Vagina (tissue), 2 donors: ENCODE measurements around the gene MYO7B. TPM values are rescaled to one million over a fixed set of nuclear protein-coding genes. Genes with fewer than 3 reads are reported as not detected.

ENCODE experiments used
- DNase-seq, 2 donors: peaks; one replicate each; pipeline ENCODE4 v3.0.0-alpha.2; 2017; ENCODE audit errors: extremely low spot score in 2 of 2
- H3K27ac ChIP-seq: fragments of 200-600 bp; sonication (generic); one replicate; pipeline ENCODE4 v1.5.1; 2019
- H3K27me3 ChIP-seq: fragments of 200-600 bp; sonication (generic); one replicate; pipeline ENCODE4 v1.5.1; 2019
- H3K36me3 ChIP-seq, 2 donors: fragments of 200-600 bp; sonication (generic); one replicate each; pipeline ENCODE4 v1.5.1; 2017 to 2019
- H3K4me1 ChIP-seq: fragments of 200-600 bp; sonication (generic); one replicate; pipeline ENCODE4 v1.5.1; 2019
- H3K4me3 ChIP-seq, 2 donors: fragments of 200-600 bp; sonication (generic); 1 replicate in 1 of 2; 2 replicates in 1 of 2; pipeline ENCODE4 v1.5.1; 2016 to 2019
- H3K9me3 ChIP-seq: fragments of 200-600 bp; sonication (generic); one replicate; pipeline ENCODE4 v1.5.1; 2019
- POLR2A ChIP-seq, 2 donors: fragments of 450-650 bp; IDR thresholded peaks; one replicate each; pipeline ENCODE4 v1.6.1; 2017; ENCODE audit warnings: antibody characterized with exemption in 2 of 2, mild to moderate bottlenecking in 2 of 2, moderate library complexity in 2 of 2
- POLR2AphosphoS5 ChIP-seq, 2 donors: sonication (generic); formaldehyde crosslinking; IDR thresholded peaks; one replicate each; pipeline ENCODE4 v1.9.0; 2017; ENCODE audit warnings: antibody characterized with exemption in 2 of 2, mild to moderate bottlenecking in 2 of 2, low read depth in 1 of 2; ENCODE audit not compliant: insufficient read depth in 1 of 2
- intact Hi-C: fragments of 100-400 bp; cut with DNase I; formaldehyde crosslinking; loops from one replicate; pipeline ENCODE4 v1.15.1; 2023
- total RNA-seq: library from RNA; depleted of rRNA; stranded (reverse); fragments of >200 nt; gene quantifications from one replicate; pipeline ENCODE4 v1.2.3, GENCODE V29; 2016
- TF ChIP-seq, protein P1 (sequence below), 3 experiments: fragments of 450-650 bp in 2 of 3; fragments of 200-600 bp in 1 of 3; sonication (generic) in 1 of 3; IDR thresholded peaks; one replicate each; pipeline ENCODE4 v1.5.1; 2017 to 2019; ENCODE audit warnings: antibody characterized with exemption in 3 of 3, mild to moderate bottlenecking in 2 of 3, moderate library complexity in 2 of 3

The MYO7B gene
- total RNA-seq, 1 donor from 2014 or later: not detected

DNA sequence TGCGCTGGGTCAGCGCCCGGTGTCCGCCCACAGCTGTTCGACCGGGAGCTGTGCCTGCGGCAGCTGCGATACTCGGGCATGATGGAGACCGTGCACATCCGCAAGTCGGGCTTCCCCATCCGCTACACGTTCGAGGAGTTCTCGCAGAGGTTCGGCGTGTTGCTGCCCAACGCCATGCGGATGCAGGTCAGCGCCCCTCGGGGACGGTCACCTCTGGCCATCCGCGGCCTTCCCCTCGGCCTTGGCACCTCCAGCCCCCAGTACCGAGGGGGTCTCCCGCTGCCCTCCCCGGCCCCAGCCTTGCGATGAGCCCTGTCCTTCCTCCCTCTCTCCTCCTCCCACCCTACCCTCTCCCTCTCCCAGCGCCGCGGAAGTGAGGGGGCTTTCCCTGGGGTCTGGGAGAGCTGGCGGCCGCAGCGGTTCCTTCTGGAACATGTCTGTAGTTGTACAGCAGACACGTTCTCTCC is 57.3 kb downstream of the MYO7B start:
- peak; percentile 69 to 95 for DNase-seq
- no peaks in the 10 kb centered on the region for H3K4me1 ChIP-seq
- H3K27ac ChIP-seq: no peak overlapping the region
- TF ChIP-seq POLR2AphosphoS5 (IDR thresholded peaks at IDR 0.05; ENCODE audit: insufficient read depth in 1 of 2, low read depth in 1 of 2) (no peak), POLR2A (IDR thresholded peaks at IDR 0.05) (no peak)
- TF ChIP-seq, protein P1, sequence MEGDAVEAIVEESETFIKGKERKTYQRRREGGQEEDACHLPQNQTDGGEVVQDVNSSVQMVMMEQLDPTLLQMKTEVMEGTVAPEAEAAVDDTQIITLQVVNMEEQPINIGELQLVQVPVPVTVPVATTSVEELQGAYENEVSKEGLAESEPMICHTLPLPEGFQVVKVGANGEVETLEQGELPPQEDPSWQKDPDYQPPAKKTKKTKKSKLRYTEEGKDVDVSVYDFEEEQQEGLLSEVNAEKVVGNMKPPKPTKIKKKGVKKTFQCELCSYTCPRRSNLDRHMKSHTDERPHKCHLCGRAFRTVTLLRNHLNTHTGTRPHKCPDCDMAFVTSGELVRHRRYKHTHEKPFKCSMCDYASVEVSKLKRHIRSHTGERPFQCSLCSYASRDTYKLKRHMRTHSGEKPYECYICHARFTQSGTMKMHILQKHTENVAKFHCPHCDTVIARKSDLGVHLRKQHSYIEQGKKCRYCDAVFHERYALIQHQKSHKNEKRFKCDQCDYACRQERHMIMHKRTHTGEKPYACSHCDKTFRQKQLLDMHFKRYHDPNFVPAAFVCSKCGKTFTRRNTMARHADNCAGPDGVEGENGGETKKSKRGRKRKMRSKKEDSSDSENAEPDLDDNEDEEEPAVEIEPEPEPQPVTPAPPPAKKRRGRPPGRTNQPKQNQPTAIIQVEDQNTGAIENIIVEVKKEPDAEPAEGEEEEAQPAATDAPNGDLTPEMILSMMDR (IDR thresholded peaks at IDR 0.05): no peak
- no peaks in the 10 kb centered on the region for H3K9me3 ChIP-seq
- intact Hi-C loops: no loop called here
- no peaks in the 10 kb centered on the region for H3K36me3 ChIP-seq
- no peaks in the 10 kb centered on the region for H3K27me3 ChIP-seq
- H3K4me3 ChIP-seq: no peak overlapping the region

DNA sequence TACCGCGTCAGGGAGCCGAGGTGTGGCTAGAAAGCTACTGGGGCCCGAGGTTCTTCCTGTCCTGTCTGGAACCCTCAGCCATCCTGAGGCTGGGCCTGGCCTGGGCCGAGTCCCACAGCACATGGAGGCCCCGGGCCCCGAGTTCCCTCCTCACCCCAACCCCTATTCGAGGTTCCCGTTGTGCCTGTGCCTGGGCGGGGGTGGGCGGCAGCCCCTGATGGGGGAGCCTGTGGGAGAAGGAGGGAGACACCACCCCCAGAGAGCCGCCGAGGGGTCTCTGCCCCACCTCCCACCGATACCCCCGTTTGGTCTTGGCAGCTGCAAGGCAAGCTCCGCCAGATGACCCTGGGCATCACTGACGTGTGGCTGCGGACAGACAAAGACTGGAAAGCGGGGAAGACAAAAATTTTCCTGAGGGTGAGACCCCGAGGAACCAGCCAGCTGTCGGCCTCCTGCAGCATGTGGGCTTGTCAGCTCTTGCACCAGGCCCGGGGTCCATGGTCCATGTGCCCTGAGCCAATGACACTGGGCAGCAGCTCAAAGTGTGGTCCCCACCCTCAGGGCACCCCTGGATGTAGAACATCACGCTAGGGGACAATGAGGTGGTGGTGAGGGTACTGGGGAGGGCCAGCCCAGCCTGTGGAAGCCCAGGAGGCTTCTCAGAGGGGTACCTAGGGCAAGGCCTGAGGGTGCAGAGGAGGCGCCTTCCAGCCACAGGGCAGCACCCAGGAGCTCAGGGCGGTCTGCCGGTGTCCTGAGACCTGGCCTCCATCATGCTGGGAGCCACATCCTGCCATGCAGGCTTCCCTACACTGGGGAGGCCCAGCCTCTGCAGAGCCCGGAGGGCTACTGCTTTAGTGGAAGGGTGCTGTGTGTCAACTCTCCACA is 58.0 kb downstream of the MYO7B start:
- Histone ChIP-seq H3K9me3 (no peaks in the 10 kb centered on the region), H3K4me1 (no peaks in the 10 kb centered on the region), H3K4me3 (no peak overlapping the region), H3K27ac (no peak overlapping the region), H3K27me3 (no peaks in the 10 kb centered on the region), H3K36me3 (no peaks in the 10 kb centered on the region)
- intact Hi-C loops: no loop called here
- TF ChIP-seq, protein P1 (IDR thresholded peaks at IDR 0.05): no peak
- TF ChIP-seq POLR2AphosphoS5 (IDR thresholded peaks at IDR 0.05; ENCODE audit: insufficient read depth in 1 of 2, low read depth in 1 of 2): no peak
- TF ChIP-seq POLR2A (IDR thresholded peaks at IDR 0.05): no peak
- DNase-seq: peak; percentile 67 to 95

DNA sequence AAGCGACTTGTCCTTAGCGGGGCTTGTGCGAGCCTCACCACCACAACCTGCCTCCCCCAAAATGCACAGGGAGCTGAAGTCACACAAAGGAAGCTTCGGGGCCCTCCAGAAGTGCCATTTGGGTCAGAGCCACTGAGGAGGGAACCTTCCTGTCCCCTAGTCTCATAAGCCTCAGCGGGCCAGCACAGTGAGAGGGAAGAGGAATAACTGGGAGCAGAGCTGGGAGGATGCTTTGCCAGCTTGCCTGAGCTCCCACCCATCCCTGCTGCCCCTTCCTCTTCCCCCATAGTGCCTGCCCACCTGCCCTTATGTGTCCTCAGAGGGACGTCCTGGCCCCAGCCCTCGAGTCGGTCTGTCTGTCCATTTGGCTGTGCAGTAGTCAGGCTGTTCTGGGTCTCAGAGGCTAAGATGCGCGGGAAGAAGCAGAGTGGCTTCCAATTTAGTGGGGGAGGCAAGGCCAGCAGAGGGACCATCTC is 58.7 kb downstream of the MYO7B start:
- no peaks in the 10 kb centered on the region for H3K27me3 ChIP-seq
- H3K4me1 ChIP-seq: no peaks in the 10 kb centered on the region
- no peak overlapping the region for H3K4me3 ChIP-seq
- H3K36me3 ChIP-seq: no peaks in the 10 kb centered on the region
- TF ChIP-seq, protein P1 (IDR thresholded peaks at IDR 0.05): no peak
- TF ChIP-seq POLR2AphosphoS5 (IDR thresholded peaks at IDR 0.05; ENCODE audit: insufficient read depth in 1 of 2, low read depth in 1 of 2) (no peak), POLR2A (IDR thresholded peaks at IDR 0.05) (no peak)
- intact Hi-C loops: no loop called here
- no peak overlapping the region for H3K27ac ChIP-seq
- H3K9me3 ChIP-seq: no peaks in the 10 kb centered on the region
- DNase-seq: peak; percentile 70

DNA sequence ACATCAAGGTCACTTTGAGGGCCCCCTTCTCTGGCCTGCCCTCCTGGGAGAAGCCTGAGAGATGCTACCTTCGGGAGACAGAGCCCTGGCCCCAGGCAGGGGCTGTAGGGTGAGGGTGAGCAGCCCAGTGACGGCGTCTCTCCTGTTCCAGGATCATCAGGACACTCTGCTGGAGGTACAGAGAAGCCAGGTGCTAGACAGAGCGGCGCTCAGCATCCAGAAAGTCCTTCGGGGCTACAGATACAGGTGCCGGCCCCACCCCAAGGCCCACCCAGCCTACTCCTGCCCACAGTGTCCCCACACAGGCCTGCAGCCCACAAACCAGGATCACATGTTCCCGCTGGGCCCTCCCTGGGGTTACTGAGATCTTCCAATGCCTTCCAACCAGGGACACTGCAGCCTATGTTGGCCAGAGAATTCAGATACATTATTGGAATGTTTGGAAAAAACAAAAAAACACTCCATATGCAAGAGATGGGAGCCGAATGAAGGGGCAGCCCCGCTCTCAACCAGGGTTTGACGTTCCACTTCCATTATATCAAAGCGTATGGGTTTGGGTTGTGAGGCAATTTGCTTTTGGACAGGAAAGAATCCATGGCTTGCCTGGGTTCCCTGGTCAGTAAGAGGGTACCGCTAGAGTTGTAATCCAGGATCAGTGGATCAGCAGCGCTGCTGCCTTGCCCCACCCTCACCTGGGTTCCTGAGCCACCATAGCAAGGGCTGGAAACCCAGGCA is 61.0 kb downstream of the MYO7B start:
- Histone ChIP-seq H3K36me3 (no peaks in the 10 kb centered on the region), H3K4me3 (no peak overlapping the region), H3K27me3 (no peaks in the 10 kb centered on the region), H3K4me1 (no peaks in the 10 kb centered on the region), H3K27ac (no peak overlapping the region), H3K9me3 (no peaks in the 10 kb centered on the region)
- TF ChIP-seq POLR2AphosphoS5 (IDR thresholded peaks at IDR 0.05; ENCODE audit: insufficient read depth in 1 of 2, low read depth in 1 of 2) (no peak), POLR2A (IDR thresholded peaks at IDR 0.05) (no peak)
- TF ChIP-seq, protein P1 (IDR thresholded peaks at IDR 0.05): no peak
- DNase-seq: peak in 1 of 2 donors; percentile 61
- intact Hi-C loops: no loop called here
